Breast epithelium (tissue), 4 donors: ENCODE data around the gene FCRL6. TPM values are rescaled to one million over a fixed set of nuclear protein-coding genes. Genes with fewer than 3 reads are reported as not detected.

ENCODE experiments used
- DNase-seq, 2 donors: peaks; one replicate each; pipeline ENCODE4 v3.0.0-alpha.2; 2019; ENCODE audit warnings: low spot score in 2 of 2
- H3K27ac ChIP-seq, 2 donors: fragments of 200-600 bp; sonication (generic) in 1 of 2; one replicate each; pipeline ENCODE4 v1.5.1; 2016 to 2019; ENCODE audit warnings: mild to moderate bottlenecking in 1 of 2
- H3K27me3 ChIP-seq, 2 donors: fragments of 200-600 bp; sonication (generic) in 1 of 2; one replicate each; pipeline versions ENCODE4 v1.5.1 to v1.6.0; 2017 to 2019; ENCODE audit warnings: control low read depth in 1 of 2, mild to moderate bottlenecking in 1 of 2
- H3K36me3 ChIP-seq: fragments of 200-600 bp; one replicate; pipeline ENCODE4 v1.5.1; 2019
- H3K4me1 ChIP-seq, 2 donors: fragments of 200-600 bp; sonication (generic); one replicate each; pipeline ENCODE4 v1.5.1; 2016 to 2019; ENCODE audit warnings: control low read depth in 1 of 2
- H3K4me3 ChIP-seq, 3 donors: fragments of 200-600 bp; sonication (generic); 1 replicate in 2 of 3; 2 replicates in 1 of 3; pipeline ENCODE4 v1.5.1; 2016 to 2019; ENCODE audit warnings: mild to moderate bottlenecking in 3 of 3, moderate library complexity in 2 of 3
- H3K9me3 ChIP-seq, 2 donors: fragments of 200-600 bp; sonication (generic) in 1 of 2; one replicate each; pipeline ENCODE4 v1.5.1; 2016 to 2019; ENCODE audit warnings: control low read depth in 1 of 2
- POLR2A ChIP-seq: fragments of 450-650 bp; IDR thresholded peaks from one replicate; pipeline ENCODE4 v1.6.1; 2016; ENCODE audit warnings: antibody characterized with exemption, mild to moderate bottlenecking, moderate library complexity
- POLR2AphosphoS5 ChIP-seq, 3 donors: sonication (generic); formaldehyde crosslinking; IDR thresholded peaks; one replicate each; pipeline ENCODE4 v1.6.1; 2017; ENCODE audit warnings: antibody characterized with exemption in 3 of 3
- intact Hi-C: fragments of 100-400 bp; cut with DNase I; formaldehyde crosslinking; loops from one replicate; pipeline ENCODE4 v1.15.1; 2023; ENCODE audit warnings: low total_unique reads
- total RNA-seq, 3 donors: library from RNA; depleted of rRNA; stranded (reverse); fragments of >200 nt; gene quantifications; one replicate each; pipeline ENCODE4 v1.1.0, GENCODE V29; 2016
- TF ChIP-seq, protein P1 (sequence below), 3 donors: fragments of 450-650 bp; IDR thresholded peaks; one replicate each; pipeline ENCODE4 v1.5.1; 2016 to 2017; ENCODE audit warnings: antibody characterized with exemption in 3 of 3, mild to moderate bottlenecking in 3 of 3, moderate library complexity in 3 of 3

The FCRL6 gene
- total RNA-seq, 3 donors from 2014 or later: 0.80 to 2.8 (median 0.98) TPM

DNA sequence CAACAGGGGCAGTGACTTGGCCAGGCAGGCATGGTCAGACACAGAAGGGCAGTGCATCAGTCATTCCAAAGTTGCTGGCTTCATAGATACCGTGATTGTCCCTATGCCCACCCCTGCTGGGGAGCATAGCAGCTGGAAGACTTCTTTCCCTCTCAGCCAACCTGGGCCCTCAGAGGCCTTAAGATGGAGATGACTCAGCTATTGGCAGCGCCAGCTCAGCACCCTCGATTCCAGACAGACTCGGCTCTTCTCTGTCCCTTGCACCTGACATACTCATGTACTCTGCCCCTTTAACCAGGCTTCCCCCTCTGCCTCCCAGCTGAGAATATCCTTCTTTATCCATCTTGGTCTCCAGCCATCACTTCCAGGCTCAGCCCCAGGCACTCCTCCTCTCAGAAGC, 41.3 kb downstream of the FCRL6 start:
- H3K4me1 ChIP-seq: no peaks in the 10 kb centered on the region
- no peak for DNase-seq
- no peaks in the 10 kb centered on the region for H3K36me3 ChIP-seq
- intact Hi-C loops: no loop called here
- H3K27me3 ChIP-seq: no peaks in the 10 kb centered on the region
- TF ChIP-seq POLR2A (no peak), POLR2AphosphoS5 (IDR thresholded peaks at IDR 0.05) (no peak)
- TF ChIP-seq, protein P1, sequence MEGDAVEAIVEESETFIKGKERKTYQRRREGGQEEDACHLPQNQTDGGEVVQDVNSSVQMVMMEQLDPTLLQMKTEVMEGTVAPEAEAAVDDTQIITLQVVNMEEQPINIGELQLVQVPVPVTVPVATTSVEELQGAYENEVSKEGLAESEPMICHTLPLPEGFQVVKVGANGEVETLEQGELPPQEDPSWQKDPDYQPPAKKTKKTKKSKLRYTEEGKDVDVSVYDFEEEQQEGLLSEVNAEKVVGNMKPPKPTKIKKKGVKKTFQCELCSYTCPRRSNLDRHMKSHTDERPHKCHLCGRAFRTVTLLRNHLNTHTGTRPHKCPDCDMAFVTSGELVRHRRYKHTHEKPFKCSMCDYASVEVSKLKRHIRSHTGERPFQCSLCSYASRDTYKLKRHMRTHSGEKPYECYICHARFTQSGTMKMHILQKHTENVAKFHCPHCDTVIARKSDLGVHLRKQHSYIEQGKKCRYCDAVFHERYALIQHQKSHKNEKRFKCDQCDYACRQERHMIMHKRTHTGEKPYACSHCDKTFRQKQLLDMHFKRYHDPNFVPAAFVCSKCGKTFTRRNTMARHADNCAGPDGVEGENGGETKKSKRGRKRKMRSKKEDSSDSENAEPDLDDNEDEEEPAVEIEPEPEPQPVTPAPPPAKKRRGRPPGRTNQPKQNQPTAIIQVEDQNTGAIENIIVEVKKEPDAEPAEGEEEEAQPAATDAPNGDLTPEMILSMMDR (IDR thresholded peaks at IDR 0.05): no peak
- H3K4me3 ChIP-seq: no peak overlapping the region
- H3K9me3 ChIP-seq: no peaks in the 10 kb centered on the region
- no peak overlapping the region for H3K27ac ChIP-seq

DNA sequence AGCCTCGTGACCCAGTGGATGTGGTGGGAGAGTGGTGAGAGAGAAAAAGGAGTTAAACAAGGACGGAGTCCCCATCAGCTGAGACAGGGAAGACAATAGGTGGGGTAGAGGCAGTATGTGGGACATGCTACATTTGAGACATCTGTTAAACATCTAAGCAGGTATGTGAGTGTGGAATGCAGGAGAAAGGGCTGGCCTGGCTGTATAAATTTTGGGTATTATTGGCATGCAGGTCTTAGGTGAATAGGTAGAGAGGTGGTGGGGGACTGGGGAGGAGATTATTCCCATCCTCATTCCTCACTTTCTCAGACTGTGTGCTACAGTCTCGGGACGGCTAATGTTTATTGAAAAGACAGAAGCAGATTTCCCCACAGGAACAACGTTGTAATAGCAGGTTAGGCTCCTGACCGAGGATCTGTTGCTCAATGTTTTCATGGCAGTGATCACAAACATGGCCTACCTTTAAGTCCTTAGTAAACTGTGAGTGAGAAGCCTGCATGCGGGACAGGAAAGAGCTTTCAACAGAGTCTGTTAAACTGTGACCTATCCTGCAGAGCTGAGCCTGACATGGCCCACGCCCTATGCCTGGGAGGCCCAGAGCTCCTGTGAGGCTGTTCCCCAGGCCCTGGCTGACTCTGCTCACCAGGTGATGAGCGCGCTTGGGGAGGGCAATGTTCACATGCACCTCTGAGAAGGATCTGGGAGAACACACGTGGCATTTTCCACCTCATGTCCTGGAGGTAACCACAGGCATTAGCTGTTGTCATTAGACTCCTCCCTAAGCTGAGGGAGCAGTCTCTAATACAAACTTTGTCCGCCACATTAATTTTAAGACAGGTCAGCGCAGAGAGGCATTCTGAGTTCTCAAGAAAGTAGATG, 43.8 kb downstream of the FCRL6 start:
- TF ChIP-seq, protein P1 (IDR thresholded peaks at IDR 0.05): no peak
- TF ChIP-seq POLR2AphosphoS5 (IDR thresholded peaks at IDR 0.05): no peak
- no peak for DNase-seq
- Histone ChIP-seq H3K4me3 (no peak overlapping the region), H3K9me3 (no peaks in the 10 kb centered on the region), H3K27me3 (no peaks in the 10 kb centered on the region), H3K4me1 (no peaks in the 10 kb centered on the region), H3K27ac (no peak overlapping the region), H3K36me3 (no peaks in the 10 kb centered on the region)
- intact Hi-C loops: no loop called here

DNA sequence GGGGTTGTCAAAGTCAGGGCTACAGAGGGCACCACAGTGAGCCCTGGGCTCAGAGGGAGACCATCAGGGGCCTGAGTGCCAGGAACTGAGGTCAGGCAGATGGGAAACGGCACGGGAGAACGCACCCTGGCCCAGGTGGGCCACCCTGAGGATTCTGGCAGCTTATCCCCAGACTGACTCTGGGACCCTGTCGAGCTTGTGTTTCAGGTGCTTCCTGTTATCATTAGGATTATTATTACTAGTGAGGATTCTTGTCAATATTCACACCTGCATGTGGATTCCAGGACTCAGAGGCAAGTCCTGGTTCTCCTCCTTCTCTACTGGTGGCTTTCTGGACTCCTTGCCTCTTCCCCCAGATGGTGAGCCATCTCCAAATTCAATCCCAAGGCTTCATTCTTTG, 45.1 kb downstream of the FCRL6 start:
- H3K27ac ChIP-seq: no peak overlapping the region
- H3K4me1 ChIP-seq: no peaks in the 10 kb centered on the region
- no peaks in the 10 kb centered on the region for H3K9me3 ChIP-seq
- no peaks in the 10 kb centered on the region for H3K36me3 ChIP-seq
- intact Hi-C loops: no loop called here
- H3K4me3 ChIP-seq: no peak overlapping the region
- no peaks in the 10 kb centered on the region for H3K27me3 ChIP-seq
- no peak for TF ChIP-seq POLR2A
- TF ChIP-seq, protein P1 (IDR thresholded peaks at IDR 0.05): no peak
- no peak for TF ChIP-seq POLR2AphosphoS5 (IDR thresholded peaks at IDR 0.05)
- no peak for DNase-seq

DNA sequence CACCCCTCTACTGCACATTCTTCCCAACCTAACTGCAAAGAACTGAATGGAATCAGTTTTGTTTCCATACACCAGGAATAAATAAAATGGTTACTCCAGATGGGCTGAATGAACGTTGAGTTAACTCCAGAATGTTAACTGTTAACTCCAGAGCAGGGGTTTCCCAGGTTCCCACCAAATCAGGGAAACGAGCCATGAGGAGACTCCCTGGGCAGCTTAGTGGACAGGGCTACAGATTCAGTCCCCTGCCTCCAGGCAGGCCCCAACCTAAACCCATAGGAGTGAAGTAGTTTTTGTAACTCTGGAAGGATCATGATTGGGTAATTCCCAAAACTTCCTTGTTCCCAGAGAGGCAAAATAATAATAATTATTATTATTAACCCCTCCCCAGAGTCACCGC, 46.2 kb downstream of the FCRL6 start:
- Histone ChIP-seq H3K27me3 (no peaks in the 10 kb centered on the region), H3K27ac (no peak overlapping the region), H3K9me3 (no peaks in the 10 kb centered on the region), H3K36me3 (no peaks in the 10 kb centered on the region), H3K4me3 (no peak overlapping the region), H3K4me1 (no peaks in the 10 kb centered on the region)
- TF ChIP-seq, protein P1 (IDR thresholded peaks at IDR 0.05): no peak
- no peak for TF ChIP-seq POLR2AphosphoS5 (IDR thresholded peaks at IDR 0.05)
- TF ChIP-seq POLR2A: no peak
- DNase-seq: no peak
- intact Hi-C loops: no loop called here

DNA sequence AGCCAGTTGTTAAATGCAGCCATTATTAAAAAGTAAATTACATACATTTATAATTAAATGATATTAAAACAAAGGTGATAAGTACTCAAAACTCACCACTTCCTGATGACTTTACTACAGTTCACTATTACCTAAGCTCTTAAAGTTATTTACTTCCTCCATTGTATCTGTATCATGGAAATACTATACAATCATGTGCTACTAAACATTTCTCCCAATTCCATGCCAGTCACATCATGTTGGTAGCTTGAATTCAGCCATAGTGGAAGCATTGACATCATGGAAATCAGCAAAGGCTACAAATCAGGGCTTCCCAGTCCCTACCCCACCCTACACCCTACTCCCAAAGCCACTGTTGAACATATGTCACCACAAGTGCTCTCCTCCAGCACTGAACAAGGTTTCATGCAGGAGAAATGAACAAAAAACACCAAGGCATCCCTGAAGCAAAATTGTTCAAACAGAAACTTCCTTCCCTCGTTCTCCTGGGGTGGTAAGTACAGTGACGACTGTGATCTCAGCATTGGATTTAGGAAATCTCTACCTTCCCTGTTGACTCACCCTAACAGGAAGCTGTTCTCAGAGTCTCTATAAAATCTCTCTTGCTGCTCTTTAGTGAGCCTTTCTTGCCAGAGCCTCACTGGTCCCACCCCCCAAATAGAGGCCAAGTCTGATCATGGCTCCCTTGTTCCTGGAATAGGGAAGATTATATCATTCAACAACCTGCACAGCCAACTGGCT, 47.6 kb downstream of the FCRL6 start:
- DNase-seq: no peak
- intact Hi-C loops: loop anchor here (2.0 kb wide), 1 partner anchor 41 kb away; no protein-coding TSS in a partner anchor
- no peaks in the 10 kb centered on the region for H3K27me3 ChIP-seq
- H3K9me3 ChIP-seq: no peaks in the 10 kb centered on the region
- H3K4me1 ChIP-seq: no peaks in the 10 kb centered on the region
- no peak overlapping the region for H3K4me3 ChIP-seq
- peak overlapping the region in 1 of 2 donors; percentile 19 for H3K27ac ChIP-seq
- no peaks in the 10 kb centered on the region for H3K36me3 ChIP-seq
- no peak for TF ChIP-seq POLR2AphosphoS5 (IDR thresholded peaks at IDR 0.05)
- no peak for TF ChIP-seq POLR2A
- TF ChIP-seq, protein P1 (IDR thresholded peaks at IDR 0.05): no peak
